Skin epidermis (tissue), 12 donors: ENCODE measurements around the gene PIEZO2.
A peak's percentile ranks its signal among the peaks of the same experiment; 100 is the strongest.
"Not testable (repeated sequence)": the region's sequence is repeated elsewhere in the genome, so short reads cannot be mapped to it uniquely, and the experiment has no call there.

ENCODE experiments used
- H3K27ac ChIP-seq, 21 experiments: fragments of 200-600 bp; sonication (generic) in 11 of 21; one replicate each; pipeline ENCODE4 v1.5.0; 2020; ENCODE audit warnings: mild to moderate bottlenecking in 3 of 21, inconsistent platforms in 2 of 21, moderate library complexity in 2 of 21
- H3K4me3 ChIP-seq, 7 experiments: fragments of 200-600 bp; sonication (generic) in 2 of 7; one replicate each; pipeline ENCODE4 v1.5.0; 2020; ENCODE audit warnings: inconsistent platforms in 2 of 7, mild to moderate bottlenecking in 2 of 7, moderate library complexity in 1 of 7

Gene PIEZO2

DNA sequence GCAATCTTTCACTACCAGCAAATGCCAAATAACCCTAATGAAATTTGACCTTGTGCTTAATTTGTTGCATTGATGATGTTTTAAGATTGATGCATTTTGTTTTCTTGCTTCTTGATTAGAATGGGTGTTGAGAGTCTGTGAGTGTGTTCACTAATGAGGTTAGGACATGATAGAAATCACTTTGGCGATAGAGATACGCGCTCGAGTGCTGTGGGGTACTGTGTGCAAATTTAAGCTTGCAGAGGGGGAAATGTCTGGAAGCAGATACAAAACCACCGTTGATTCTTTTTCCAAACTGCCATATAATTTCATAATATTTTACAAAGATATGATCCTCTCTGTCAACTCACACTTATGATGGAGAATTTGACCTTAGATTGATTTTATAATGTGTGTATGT is 200.9 kb downstream of the PIEZO2 start:
- Histone ChIP-seq H3K27ac (no peak overlapping the region), H3K4me3 (no peak overlapping the region)

DNA sequence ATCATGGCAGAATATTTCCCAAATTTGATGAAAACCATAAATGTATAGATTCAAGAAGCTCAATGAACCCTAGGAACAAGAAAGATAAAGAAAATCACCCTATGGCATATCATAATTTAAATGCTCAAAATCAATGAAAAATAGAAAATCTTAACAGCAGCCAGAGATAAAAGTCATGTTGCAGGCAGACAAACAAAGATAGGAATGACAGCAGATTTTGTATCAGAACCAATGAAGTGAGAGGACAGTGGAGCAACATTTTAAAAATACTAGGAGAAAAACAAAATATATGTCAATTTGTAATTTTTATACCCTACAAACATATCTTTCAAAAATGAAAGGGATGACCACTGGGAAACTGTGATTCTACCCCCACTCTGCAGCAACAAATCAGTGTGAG is 203.3 kb downstream of the PIEZO2 start:
- H3K4me3 ChIP-seq, result no peak overlapping the region

DNA sequence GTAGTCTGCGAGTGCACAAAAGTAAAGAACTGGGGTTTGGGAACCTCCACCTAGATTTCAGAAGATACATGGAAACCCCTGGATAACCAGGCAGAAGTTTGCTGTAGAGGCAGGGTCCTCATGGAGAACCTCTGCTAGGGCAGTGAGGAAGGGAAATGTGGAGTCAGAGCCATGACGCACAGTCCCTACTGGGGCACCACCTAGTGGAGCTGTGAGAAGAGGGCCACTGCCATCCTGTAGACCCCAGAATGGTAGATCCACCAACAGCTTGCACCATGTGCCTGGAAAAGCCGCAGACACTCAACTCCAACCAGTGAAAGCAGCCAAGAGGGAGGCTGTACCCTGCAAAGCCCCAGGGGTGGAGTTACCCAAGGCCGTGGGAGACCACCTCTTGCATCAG is 206.4 kb downstream of the PIEZO2 start:
- H3K27ac ChIP-seq, result no peak overlapping the region

More for the DNA sequence above, 203.3 kb downstream of the PIEZO2 start:
- H3K27ac ChIP-seq, result no peak overlapping the region

DNA sequence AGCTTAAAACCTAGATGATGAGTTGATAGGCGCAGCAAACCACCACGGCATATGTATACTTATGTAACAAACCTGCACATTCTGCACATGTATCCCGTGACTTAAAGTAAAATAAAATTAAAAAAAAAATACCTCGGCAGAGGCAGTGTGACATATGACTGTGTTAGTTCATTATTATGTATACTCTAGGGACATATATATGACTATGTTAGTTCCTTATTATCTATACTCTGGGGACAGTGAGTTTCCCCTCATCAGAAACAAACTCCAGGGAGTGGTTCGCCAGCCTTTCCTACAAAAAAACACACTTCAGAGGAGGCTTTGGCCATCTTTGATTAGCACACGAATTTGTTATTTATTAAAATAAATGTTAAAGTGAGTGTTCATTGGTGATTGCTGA is 209.5 kb downstream of the PIEZO2 start:
- no peak overlapping the region for H3K27ac ChIP-seq
- H3K4me3 ChIP-seq, result no peak overlapping the region

More for the DNA sequence above, 206.4 kb downstream of the PIEZO2 start:
- no peak overlapping the region for H3K4me3 ChIP-seq

DNA sequence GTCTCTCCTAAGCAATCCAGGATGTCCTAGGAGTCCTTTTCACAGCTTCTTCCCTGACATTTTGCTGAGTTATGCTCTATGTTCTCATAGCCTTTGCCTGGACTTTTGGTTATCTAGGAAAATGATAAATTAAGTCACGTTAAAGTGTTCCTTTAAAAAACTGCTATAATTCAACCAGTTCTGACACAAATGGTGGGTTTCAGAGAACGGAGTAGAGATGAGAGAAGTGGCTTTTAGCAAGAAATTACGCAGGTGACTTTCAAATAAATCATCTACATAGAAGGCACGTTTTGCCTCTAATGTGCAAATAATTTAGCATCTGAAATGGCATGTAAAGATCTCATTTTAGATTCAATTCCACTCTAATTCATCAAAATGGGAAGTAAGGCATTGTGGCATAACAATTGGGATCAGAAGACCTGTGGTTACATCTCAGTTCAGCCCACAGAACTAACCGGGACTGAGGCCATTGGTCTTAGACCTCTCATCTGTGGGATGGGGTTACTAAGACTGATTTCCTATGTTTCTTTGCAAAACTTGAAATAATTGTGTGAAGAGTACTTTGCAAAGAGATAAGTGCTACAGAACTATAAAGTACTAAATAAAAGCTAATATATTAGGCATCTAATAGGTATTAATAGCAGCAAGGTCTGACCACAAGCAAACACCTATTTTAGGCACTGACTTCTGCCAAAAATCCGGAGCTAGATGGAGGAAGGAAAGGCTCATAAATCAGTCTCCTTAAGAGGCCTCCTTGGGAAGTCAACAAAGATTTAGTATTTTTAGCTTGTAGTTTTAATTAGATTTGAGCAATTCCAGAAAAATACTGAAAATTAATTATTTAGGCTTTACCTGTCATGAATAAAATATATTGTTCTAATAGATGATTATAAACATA is 211.4 kb downstream of the PIEZO2 start:
- no peak overlapping the region for H3K27ac ChIP-seq

DNA sequence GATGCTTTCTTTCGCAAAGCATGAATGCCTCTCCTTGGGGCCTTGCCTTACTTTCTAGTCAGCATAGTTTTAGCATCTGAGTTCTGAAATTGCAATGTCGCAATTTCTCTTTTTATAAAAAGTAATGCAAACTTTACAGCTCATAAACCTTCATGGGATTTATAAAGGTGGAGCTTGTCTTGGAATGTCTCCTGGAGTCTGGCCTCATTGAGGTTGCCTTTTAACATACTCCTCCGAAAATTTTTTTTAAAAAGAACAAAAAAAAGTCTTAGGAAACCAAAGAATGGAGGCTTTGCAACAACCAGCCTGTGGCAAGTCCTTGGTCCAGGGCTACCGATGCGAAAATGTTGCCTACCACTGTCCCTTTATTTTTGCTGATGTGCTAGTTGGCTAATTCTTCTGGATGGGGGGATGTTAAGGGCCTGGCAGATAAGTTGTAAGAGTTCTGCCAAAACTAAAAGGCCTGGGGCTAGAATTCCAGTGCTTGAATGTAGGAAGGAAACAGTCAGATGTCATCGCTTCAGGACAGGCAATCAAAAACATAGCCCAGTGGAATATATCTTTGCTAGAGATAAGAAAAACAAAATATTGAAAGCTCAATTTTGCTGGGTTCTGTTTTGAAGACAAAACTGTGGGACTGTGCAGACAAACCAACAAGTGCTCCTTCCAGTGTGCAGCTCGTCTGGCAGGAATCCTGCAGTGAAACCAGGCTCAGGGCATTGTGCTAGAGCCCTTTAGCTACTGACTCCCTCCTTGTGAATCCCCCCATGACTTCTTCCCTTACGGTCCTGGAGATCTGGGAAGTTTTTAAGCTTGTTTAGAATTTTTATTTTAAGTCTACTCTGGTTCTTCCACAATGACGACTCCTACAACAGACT is 213.0 kb downstream of the PIEZO2 start:
- Histone ChIP-seq H3K4me3 (no peak overlapping the region), H3K27ac (no peak overlapping the region)

More for the DNA sequence above, 211.4 kb downstream of the PIEZO2 start:
- H3K4me3 ChIP-seq, result no peak overlapping the region

DNA sequence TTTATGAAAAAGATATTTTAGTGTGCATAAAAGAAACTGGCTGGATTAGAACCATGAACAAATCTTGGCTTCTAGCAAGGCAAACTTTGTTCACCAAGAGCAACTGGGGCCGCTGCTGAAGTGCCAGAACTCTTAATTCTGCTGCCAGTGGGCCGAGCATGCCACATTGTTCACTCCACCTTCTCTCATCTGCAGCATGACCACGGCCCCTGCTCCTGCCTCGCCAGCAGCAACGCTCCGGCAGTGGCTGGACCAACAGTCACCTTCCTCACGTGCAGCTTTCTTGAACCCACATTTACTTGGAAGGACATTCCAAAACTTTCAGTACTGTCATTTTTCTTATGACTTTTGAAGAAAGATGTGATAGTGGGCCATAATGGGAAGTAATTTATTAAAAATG is 213.8 kb downstream of the PIEZO2 start:
- Histone ChIP-seq H3K27ac (no peak overlapping the region), H3K4me3 (no peak overlapping the region)

DNA sequence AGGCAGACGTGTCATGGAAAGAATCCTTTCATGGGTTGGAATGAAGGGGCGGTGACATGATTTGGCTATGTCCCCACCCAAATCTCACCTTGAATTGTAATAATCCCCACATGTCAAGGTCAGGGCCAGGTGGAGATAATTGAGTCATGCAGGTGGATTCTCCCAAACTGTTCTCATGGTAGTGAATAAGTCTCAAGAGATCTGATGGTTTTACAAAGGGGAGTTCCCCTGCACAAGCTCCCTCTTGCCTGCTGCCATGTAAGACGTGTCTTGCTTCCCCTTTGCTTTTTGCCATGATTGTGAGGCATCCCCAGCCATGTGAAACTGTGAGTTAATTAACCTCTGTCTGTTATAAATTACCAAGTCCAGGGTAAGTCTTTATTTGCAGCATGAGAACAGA is 215.7 kb downstream of the PIEZO2 start:
- H3K4me3 ChIP-seq, H3K27ac ChIP-seq: not testable (repeated sequence)

DNA sequence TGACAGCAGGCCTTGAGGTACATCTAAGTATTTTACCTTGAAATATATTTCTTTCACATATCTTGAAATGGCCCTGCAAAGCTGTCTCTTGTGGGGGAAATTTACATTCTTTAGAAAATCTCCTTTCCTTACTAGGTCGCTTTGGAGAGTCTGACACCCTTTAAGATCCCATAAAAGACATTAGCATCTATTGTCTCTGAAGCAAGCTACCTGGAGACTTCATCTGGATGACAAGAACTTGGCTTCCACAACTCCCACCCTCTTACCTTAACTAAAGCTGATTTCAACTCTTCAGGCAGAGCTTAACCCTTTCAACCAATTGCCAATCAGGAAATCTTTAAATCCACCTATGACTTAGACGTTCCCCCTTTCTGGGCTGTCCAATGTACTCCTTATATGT is 219.3 kb downstream of the PIEZO2 start:
- Histone ChIP-seq H3K4me3 (no peak overlapping the region), H3K27ac (no peak overlapping the region)

DNA sequence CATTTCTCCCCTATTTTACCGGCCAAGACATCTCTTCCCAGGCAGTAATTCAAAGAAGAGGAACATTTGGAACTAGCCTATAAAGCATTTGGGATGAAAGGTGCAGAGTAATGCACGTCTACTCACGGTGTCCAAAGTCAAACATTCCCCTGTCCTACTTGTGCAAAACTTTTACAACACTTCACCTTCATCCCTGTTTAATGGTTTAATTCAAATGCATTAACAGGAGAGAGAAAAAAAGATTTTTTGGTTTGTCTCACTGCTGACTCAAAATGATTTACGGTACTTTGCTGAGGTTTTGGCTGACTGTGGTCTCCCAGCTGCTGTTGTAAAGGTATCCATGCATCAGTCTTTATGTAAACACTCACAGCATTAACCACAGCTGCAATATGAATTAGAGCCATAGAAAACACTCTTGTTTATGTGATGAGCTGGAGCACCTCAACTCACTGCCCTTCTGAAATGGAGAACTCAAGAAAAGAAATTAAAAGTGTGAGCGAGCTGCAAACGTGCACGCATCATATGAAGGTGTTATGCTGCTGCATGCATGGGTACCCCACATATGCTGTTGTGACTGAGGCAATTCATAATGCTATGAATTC is 220.5 kb downstream of the PIEZO2 start:
- H3K4me3 ChIP-seq, result no peak overlapping the region
- H3K27ac ChIP-seq, result no peak overlapping the region

DNA sequence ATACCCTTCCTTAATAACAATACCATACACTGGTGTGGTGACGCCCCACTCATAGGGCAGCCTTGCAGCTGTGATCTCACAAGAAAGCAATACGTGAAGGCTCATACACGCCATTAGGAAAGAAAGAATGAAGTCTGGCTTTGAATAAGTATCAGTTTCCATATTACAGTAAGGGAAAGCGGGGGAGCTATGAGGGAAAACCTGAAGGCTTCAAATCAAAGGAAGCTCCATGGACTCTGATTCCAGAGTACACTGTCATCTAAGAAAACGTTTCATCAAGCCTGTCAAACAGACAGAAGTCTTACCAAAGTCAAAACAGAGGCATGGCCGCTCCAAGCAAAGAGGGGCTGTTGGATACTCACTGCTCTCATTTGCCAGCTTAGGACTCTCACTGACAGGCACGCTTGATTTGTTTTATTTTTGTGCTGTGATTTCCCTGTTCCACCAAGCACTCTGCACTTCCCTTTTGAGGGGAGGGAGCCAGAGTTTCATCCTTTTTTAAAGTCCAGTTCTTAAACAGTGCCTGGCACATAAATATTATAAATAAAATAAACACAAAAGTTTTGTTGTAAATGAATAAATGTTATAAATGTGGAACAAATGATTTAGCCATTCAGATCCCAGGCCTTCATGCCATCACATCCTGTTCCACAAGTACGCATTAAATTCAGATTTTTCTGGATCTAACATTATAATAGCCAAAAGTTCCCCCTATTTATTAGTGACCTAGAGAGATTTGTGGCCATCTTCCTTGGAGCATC is 221.2 kb downstream of the PIEZO2 start:
- Histone ChIP-seq H3K27ac (peak overlapping the region in 4 of 21 experiments; percentile 21 to 31 (median 27)), H3K4me3 (no peak overlapping the region)

DNA sequence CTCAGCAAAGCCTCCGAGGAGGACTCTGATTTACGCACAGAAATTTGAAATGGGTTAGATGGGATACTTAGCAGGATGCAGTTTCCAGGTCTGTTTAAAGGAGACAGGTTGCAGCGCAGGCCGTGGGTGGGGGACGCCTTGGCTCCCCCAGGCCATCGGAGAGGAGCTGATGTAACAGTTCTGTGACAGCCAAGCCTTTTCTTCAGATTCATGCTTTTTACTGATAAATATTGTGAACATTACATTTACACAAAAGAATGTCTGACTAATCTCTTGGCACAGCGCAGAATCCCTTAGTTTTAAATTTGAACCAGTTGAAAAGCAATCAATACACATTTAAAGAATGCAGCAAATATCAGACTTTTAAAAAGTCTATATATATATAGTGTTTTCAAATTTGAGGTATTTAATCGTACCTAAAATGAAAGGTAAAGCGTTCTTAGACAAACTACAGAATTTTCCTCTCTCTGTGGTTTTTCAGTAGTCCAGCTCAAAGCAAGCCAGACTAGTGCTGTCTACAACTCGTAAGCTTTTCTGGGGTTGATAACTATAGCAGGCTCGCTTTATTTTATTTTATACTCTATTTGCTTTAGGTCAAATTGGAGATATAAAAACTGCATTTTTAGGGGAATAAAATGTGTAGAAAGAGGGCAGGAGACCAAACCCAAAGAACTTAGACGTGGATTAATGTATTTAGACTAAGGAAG is 221.9 kb downstream of the PIEZO2 start:
- Histone ChIP-seq H3K4me3 (no peak overlapping the region), H3K27ac (peak overlapping the region in 8 of 21 experiments; percentile 8 to 72 (median 35))

DNA sequence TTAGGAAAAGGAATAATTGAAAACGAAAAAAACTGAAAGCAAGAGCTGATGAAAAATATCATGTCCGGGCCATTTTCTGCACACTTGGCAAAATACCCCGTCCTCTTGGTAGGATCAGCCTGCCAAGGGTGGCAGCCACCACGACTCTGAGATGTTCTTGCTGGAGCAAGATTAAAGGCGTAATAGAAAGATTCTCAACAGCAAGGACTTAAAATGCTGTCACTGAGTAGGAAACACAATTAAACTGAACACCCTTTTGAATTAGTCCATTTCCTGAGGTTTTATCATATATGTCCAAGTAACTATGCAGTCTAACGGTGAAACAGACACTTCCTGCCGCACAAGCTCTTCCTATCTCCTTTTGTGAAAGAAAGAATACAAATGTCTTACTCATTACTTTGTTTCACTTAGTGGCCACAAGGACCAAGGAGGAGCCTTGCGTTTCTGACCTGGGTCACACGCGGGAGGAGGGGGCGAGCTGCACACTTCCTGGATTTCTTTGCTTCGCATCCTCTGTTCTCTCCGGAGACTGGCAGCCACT is 222.7 kb downstream of the PIEZO2 start:
- peak overlapping the region in 8 of 21 experiments; percentile 8 to 72 (median 41) for H3K27ac ChIP-seq
- H3K4me3 ChIP-seq, result no peak overlapping the region

DNA sequence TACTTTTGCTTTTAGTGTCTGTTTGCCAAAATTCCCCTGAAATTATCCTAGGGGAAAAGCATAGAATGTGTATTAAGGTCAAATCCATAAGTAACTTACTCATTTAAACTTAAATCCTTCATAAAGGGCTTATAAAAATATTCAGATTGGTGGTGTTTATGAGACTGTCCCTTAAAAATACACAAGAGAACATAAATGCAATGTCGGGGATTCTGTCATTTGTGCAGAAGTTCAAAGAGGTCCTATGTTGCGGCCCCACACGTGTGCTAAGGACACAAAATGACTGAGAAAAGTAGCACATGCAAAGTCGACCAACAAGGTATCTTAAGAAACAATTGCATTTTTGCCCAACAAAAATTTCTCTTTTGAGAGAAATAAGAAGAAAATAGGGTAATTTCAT is 225.1 kb downstream of the PIEZO2 start:
- H3K27ac ChIP-seq, result no peak overlapping the region
- H3K4me3 ChIP-seq, result no peak overlapping the region

DNA sequence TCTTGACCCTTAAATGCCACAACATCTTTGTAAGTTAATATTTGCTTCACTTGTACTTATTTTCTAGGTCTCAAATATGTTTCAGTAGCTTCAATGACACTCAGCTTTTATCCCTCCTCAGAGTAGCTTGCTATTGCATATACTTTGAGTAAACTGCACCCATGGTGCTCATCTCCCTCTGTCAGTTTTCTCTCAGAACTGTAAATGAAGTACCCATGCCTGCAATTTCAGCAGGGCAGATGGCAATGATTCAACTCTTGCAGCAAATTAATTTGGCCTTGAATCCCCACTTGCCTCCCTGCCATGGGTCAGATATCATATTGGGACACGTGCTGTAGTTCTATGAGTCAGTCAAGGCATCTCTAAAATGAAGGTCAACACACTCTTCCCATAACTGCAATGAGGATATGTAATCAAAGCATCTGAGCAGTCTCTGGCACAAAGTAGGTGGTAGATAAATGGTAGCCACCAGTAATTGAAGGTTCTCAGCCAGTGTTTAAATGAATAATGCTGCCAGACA is 225.8 kb downstream of the PIEZO2 start:
- H3K4me3 ChIP-seq, result no peak overlapping the region
- H3K27ac ChIP-seq, result no peak overlapping the region

DNA sequence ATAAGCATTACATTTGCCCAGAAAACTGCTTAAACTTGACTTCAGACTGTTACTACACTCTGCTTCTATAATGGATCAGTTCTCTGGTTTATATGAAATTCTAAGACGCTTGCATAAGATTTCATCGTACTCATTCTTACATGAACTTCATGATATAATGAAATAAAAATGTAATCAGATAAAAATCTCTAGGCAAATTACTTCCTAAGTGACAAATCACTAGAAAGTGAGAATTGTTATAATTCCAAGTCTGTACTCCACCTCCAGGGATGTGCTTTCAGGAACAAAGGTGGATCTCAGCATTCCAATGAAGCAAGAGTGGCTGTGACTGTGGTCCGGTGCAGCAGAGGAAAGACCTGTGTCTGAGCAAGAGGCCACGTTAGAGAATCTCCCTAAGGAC is 226.2 kb downstream of the PIEZO2 start:
- no peak overlapping the region for H3K4me3 ChIP-seq

DNA sequence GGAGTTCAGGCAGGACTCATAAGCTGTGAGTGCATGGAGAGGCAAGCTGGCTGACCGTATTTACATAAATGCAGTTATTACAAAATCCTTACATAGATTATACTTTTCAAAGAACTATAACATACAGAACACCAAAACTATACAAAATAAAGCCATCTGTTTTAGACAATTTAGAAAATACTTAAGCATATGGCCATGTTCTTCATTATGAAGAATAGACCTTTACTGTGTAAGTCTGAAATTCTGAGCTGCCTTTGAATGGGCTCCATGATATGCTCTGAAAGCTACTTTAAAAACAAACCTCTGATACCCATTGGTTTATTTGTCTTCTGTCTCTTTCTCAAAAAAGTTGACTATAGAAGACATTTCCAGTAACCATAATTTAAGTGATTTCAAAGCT is 226.7 kb downstream of the PIEZO2 start:
- H3K27ac ChIP-seq, H3K4me3 ChIP-seq: not testable (repeated sequence)

More for the DNA sequence above, 226.2 kb downstream of the PIEZO2 start:
- H3K27ac ChIP-seq, result no peak overlapping the region

DNA sequence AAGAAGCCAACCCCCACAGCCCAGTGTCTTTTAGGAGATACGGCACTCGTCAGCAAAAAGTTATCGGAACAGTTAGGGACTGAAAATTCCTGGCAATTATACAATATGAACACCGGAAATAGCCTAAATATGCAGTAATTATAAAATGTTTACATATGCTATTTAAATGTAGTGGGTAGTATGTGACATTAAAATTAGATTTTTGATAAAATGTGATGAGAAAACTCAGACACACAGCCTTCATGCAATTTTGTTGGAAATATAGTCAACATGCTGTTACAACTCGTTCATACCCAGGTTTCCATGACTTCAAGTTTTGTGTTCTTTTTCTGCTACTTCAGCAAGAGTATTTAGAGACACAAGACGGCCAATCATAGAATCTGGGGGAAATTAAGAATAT is 229.1 kb downstream of the PIEZO2 start:
- not testable (repeated sequence) for H3K27ac ChIP-seq, H3K4me3 ChIP-seq
